Head of caudate nucleus (tissue), 42 donors: ENCODE data around the gene ZFPM1.
"Not testable (repeated sequence)": the region's sequence is repeated elsewhere in the genome, so short reads cannot be mapped to it uniquely, and the experiment has no call there.

Experiments used
- DNase-seq, 42 donors: peaks; one replicate each; pipeline versions ENCODE4 v3.0.0 to v3.0.0-alpha.2; 2020 to 2021; ENCODE audit warnings: mixed read lengths in 7 of 42
- intact Hi-C: fragments of 100-400 bp; cut with DNase I; formaldehyde crosslinking; loops from one replicate; pipeline ENCODE4 v1.15.0; 2022

ZFPM1 gene

GRCh38 chr16:88458039-88458772 is 5.1 kb downstream of the ZFPM1 start:
- intact Hi-C loops = no loop called here
- no peak for DNase-seq

GRCh38 chr16:88458773-88459235 is 5.7 kb downstream of the ZFPM1 start:
- intact Hi-C loops = no loop called here

DNA sequence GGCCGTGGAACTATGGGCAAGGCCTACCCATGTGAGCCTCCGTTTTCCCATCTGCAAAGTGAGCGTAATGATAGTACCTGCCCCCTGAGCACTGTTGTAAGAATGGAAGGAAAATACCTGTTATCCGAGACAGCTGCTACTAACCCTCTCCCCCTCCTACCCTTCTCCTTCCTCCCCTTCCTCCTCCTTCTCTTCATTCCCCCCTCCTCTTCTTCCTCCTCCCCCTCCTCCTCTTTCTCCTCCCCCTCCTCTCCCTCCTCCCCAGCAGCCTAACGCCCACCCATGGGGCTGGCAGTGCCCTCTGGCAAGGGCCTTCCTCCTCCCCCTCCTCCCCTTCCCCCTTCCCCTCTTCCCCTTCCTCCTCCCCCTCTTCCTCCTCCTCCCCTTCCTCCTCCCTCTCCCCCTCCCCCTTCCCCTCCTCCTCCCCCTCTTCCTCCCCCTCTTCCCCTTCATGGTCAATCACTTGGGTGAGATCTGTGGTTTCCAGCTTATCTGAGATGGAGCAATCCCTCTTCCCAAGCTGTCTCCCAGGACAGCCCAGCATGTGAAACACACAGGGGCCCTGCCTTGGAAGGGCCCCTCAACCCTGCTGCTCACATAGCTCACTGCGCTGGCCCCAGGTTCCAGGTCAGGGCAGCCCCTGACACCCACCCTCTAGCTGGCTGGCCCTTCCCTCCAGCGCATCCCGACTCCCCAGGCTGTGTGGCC is 6.4 kb downstream of the ZFPM1 start:
- intact Hi-C loops = no loop called here
- DNase-seq = no peak

More at GRCh38 chr16:88458773-88459235, 5.7 kb downstream of the ZFPM1 start:
- no peak for DNase-seq

DNA sequence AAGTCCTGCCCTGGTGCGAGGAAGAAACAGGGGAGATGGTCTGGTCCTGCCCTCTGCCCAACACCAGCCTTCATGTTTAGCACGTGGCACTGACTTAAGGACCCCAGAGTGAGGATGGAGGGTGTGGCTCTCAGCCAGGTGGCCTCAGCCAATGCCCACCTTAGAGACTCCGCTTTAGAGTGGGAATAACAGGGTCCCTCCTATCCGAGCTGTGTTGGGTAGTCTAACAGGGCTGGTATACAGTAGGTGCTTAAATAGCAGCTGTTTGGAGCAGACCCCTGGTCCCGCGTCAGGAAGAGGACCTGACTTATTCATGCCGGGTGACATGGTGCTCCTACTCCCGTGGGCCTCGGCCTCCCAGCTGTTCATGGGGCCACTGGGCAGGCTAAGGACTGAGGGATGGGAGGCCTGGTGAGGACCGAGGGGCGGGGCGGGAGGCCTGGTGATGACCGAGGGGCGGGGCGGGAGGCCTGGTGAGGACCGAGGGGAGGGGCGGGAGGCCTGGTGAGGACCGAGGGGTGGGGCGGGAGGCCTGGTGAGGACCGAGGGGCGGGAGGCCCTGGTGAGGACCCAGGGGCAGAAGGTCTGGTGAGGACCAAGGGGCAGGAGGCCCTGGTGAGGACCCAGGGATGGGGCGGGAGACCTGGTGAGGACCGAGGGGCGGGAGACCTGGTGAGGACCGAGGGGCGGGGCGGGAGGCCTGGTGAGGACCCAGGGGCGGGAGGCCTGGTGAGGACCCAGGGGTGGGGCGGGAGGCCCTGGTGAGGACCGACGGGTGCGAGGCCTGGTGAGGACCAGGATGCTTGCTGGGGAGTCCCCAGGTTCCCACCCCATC is 7.6 kb downstream of the ZFPM1 start:
- no peak for DNase-seq
- intact Hi-C loops = no loop called here

GRCh38 chr16:88461331-88462269 is 8.5 kb downstream of the ZFPM1 start:
- DNase-seq = no peak
- intact Hi-C loops = no loop called here

DNA sequence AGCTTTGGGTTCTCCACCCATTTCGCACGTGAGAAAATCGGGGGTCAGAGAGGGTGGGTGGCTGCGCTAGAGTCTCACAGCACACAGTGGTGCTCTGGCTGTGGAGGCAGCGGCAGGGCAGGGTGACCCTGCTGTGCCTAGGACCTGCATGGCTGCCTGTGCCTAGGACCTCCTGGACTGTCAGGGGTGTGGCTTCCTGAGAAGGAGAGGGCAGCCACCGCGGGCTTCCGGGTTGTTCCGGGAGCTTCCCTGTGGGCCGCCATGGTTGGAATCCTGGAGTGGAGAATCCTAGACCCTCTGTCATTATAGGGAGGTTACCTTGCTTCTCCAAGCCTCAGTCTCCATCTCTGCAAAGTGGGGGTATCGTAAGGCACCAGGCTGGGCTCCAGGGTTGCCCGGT is 9.3 kb downstream of the ZFPM1 start:
- intact Hi-C loops = no loop called here

GRCh38 chr16:88463411-88463810 is 10.3 kb downstream of the ZFPM1 start:
- intact Hi-C loops = no loop called here
- DNase-seq = no peak

More for the DNA sequence above, 9.3 kb downstream of the ZFPM1 start:
- DNase-seq = no peak

DNA sequence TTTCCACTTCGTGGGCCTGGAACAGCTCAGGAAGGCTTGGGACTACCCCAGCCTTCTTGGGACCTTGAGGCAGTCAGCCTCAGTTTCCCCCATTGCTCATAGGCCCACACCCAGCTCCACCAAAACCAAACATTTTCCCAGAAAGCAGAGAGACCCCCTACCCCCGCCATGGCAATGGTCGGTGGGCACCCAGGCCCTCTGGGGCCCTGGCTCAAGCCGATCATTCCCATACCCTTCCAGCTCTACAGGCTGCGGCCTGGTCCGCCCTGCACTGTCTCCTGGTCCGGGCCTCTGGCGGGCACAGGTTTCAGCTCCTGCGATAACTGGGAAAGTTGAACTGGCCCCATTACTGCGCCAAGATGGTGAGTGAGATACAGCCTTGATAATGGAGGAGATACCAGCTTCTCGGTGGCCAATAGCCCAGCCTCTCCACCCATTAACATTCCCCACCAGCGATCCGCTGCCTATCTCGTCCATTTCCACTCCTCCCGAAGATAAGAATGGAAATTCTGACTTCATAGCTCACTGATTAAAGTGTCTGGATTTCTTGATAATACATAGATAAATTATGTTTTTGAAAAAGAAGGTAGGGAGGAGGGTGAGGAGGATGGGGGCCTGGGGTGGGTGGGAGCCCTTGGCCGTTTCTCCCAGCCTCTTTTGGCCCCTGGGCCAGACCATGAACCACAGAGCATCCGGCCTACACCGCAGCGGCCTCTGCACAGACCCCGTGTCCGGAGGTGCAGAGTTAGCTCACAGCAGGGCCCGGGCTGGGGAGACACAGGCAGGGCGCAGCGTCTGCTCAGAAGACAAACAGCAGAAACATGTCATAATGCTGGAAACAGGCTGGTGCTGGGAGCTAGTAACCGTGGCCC is 11.6 kb downstream of the ZFPM1 start:
- DNase-seq = no peak
- intact Hi-C loops = no loop called here

GRCh38 chr16:88465387-88465983 is 12.4 kb downstream of the ZFPM1 start:
- intact Hi-C loops = no loop called here
- DNase-seq = no peak

GRCh38 chr16:88466175-88466862 is 13.2 kb downstream of the ZFPM1 start:
- intact Hi-C loops = no loop called here
- no peak for DNase-seq

- DNase-seq = no peak
- intact Hi-C loops = no loop called here
Measured at GRCh38 chr16:88466949-88467348, 13.9 kb downstream of the ZFPM1 start.

GRCh38 chr16:88467541-88467944 is 14.5 kb downstream of the ZFPM1 start:
- DNase-seq = no peak
- intact Hi-C loops = no loop called here

- intact Hi-C loops = no loop called here
- DNase-seq = peak in 12 of 42 donors; percentile 14 to 52 (median 32)
Measured at GRCh38 chr16:88468275-88469129, 15.4 kb downstream of the ZFPM1 start.

DNA sequence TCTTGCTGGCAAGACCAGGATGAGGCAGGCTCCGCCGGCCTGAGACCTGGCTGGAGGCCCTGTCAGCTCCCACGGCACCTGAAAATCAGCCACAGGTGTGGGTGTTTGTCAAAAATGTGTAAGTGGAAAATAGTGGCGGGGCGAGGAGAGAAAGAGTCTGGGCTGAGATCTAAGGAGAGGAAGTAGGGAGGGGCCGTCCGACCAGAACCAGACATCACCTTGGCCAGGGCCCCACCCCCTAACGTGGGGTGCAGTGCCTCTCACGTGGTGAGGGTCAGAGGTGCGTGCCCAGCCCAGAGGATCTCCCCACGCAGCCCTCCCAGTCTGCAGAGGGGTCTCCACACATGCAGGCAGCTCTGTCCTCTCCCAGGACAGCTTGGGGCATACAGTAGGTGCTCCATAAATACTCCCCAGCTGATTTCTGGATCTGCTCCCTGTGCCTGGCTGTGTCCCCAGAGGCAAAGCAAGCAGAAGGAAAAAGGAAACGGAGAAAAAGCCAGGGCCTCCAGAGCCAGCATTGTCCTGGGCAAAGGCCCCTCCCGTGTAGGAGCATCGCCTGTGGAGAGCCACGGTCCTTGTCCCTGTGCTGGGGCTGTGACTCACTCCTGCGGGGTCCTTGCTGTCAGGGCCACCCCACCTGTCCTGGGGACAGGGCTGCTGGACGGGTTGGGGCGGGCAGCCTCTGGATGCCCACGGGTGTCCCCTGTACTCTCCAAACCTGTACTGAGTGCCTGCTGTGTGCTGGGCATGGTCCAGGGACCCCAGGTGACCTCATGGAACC is 16.7 kb downstream of the ZFPM1 start:
- intact Hi-C loops = no loop called here
- no peak for DNase-seq

DNA sequence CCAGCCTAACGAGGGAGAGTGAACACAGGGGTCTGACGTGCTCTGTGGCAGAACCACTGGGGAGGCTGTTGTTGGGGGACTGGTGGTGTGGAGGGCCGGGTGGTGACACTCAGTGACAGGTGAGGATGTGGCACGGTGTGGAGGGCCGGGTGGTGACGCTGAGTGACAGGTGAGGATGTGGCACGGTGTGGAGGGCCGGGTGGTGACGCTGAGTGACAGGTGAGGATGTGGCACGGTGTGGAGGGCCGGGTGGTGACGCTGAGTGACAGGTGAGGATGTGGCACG is 17.3 kb downstream of the ZFPM1 start:
- DNase-seq, intact Hi-C loops: not testable (repeated sequence)
